ENCODE results near the gene CFAP300. TPM values are rescaled to one million over a fixed set of nuclear protein-coding genes. Genes with fewer than 3 reads are reported as not detected.

Gene CFAP300
- total and polyA plus RNA-seq, 10 donors: 0.11 to 0.26 (median 0.21) TPM; not detected in 7

- H3K4me1 ChIP-seq: peaks cover 3 to 37% (median 19%) of the 10 kb centered on the region in 6 donors
- WGBS, 5 donors: 0 to 3% (median 1%) methylated on average over 1 to 31 of the region's 31 CpGs
- H3K36me3 ChIP-seq: no peaks in the 10 kb centered on the region
- H3K4me3 ChIP-seq: peak overlapping the region; percentile 57 to 91 (median 68)
- peak; percentile 81 for DNase-seq
- intact Hi-C loops (cut with DNase I; ENCODE audit: low total_unique reads): no loop called here
- TF ChIP-seq POLR2AphosphoS5 (IDR thresholded peaks at IDR 0.05): no peak
- no peak for TF ChIP-seq POLR2A (IDR thresholded peaks at IDR 0.05)
- no peak for TF ChIP-seq CTCF (IDR thresholded peaks at IDR 0.05 in 8 of 11, conservative IDR thresholded peaks at IDR 0.05 in 3 of 11)
- no peaks in the 10 kb centered on the region for H3K9me3 ChIP-seq
- H3K27ac ChIP-seq: peak overlapping the region; percentile 30 to 90 (median 87)
- peaks cover 0 to 95% (median 40%) of the 10 kb centered on the region in 7 donors for H3K27me3 ChIP-seq (replicated peaks in 1 of 7)
These were observed 63.4 kb downstream of the CFAP300 start for GRCh38 chr11:102110761-102111010.

- TF ChIP-seq CTCF (IDR thresholded peaks at IDR 0.05 in 8 of 11, conservative IDR thresholded peaks at IDR 0.05 in 3 of 11): no peak
- no peak for TF ChIP-seq POLR2A (IDR thresholded peaks at IDR 0.05)
- peak in 2 of 3 donors; percentile 33 to 52 for TF ChIP-seq POLR2AphosphoS5 (IDR thresholded peaks at IDR 0.05)
- intact Hi-C loops (cut with DNase I; ENCODE audit: low total_unique reads): no loop called here
- H3K27me3 ChIP-seq (replicated peaks in 1 of 7): peaks cover 0 to 97% (median 41%) of the 10 kb centered on the region in 7 donors
These were observed 64.0 kb downstream of the CFAP300 start for GRCh38 chr11:102111011-102111786.

GRCh38 chr11:102111787-102112508 lies 64.7 kb downstream of the CFAP300 start:
- H3K36me3 ChIP-seq: no peaks in the 10 kb centered on the region
- intact Hi-C loops (cut with DNase I; ENCODE audit: low total_unique reads): no loop called here
- peak overlapping the region; percentile 57 to 91 (median 68) for H3K4me3 ChIP-seq
- TF ChIP-seq CTCF (IDR thresholded peaks at IDR 0.05 in 8 of 11, conservative IDR thresholded peaks at IDR 0.05 in 3 of 11) (no peak), POLR2AphosphoS5 (IDR thresholded peaks at IDR 0.05) (no peak), POLR2A (IDR thresholded peaks at IDR 0.05) (no peak)
- H3K9me3 ChIP-seq: no peaks in the 10 kb centered on the region
- peaks cover 0 to 97% (median 41%) of the 10 kb centered on the region in 7 donors for H3K27me3 ChIP-seq (replicated peaks in 1 of 7)
- H3K27ac ChIP-seq: peak overlapping the region; percentile 44 to 90 (median 87)
- 4 to 10% (median 5%) methylated on average over 20 of the region's 20 CpGs for WGBS, 5 donors
- H3K4me1 ChIP-seq: peaks cover 3 to 37% (median 19%) of the 10 kb centered on the region in 6 donors
- no peak for DNase-seq

More at GRCh38 chr11:102111011-102111786, 64.0 kb downstream of the CFAP300 start:
- WGBS, 5 donors: 2 to 6% (median 4%) methylated on average over 23 to 61 of the region's 61 CpGs
- Histone ChIP-seq H3K36me3 (no peaks in the 10 kb centered on the region), H3K27ac (peak overlapping the region; percentile 44 to 90 (median 87)), H3K9me3 (no peaks in the 10 kb centered on the region), H3K4me1 (peaks cover 3 to 37% (median 19%) of the 10 kb centered on the region in 6 donors), H3K4me3 (peak overlapping the region; percentile 57 to 91 (median 68))
- DNase-seq: no peak

GRCh38 chr11:102112509-102112821 lies 65.2 kb downstream of the CFAP300 start:
- intact Hi-C loops (cut with DNase I; ENCODE audit: low total_unique reads): no loop called here
- no peaks in the 10 kb centered on the region for H3K36me3 ChIP-seq
- H3K4me1 ChIP-seq: peaks cover 3 to 39% (median 21%) of the 10 kb centered on the region in 6 donors
- no peak for DNase-seq
- peak overlapping the region in 6 of 8 donors; percentile 57 to 91 (median 74) for H3K4me3 ChIP-seq
- H3K27ac ChIP-seq: peak overlapping the region in 7 of 8 donors; percentile 86 to 90 (median 87)
- WGBS, 5 donors: 19 to 32% (median 24%) methylated on average over 5 of the region's 5 CpGs
- peaks cover 0 to 94% (median 41%) of the 10 kb centered on the region in 7 donors for H3K27me3 ChIP-seq (replicated peaks in 1 of 7)
- no peak for TF ChIP-seq POLR2A (IDR thresholded peaks at IDR 0.05)
- H3K9me3 ChIP-seq: no peaks in the 10 kb centered on the region

Measured in spleen (tissue), 11 donors.